ENCODE results near the gene CXCL13.
A peak's percentile ranks its signal among the peaks of the same experiment; 100 is the strongest.
"Not testable (repeated sequence)": the region's sequence is repeated elsewhere in the genome, so short reads cannot be mapped to it uniquely, and the experiment has no call there.

Gene CXCL13

GRCh38 chr4:77613267-77613666 is 7.6 kb downstream of the CXCL13 start:
- DNase-seq = no peak

- DNase-seq = no peak
Observed at GRCh38 chr4:77615153-77615552, 9.5 kb downstream of the CXCL13 start.

- no peak for DNase-seq
Observed at GRCh38 chr4:77617203-77617602, 11.6 kb downstream of the CXCL13 start.

GRCh38 chr4:77618383-77619241 is 13.0 kb downstream of the CXCL13 start:
- peak; percentile 57 for DNase-seq

GRCh38 chr4:77619408-77619807 is 13.8 kb downstream of the CXCL13 start:
- no peak for DNase-seq

- DNase-seq = no peak
Observed at GRCh38 chr4:77621254-77621653, 15.6 kb downstream of the CXCL13 start.

GRCh38 chr4:77623091-77623490 is 17.5 kb downstream of the CXCL13 start:
- no peak for DNase-seq

GRCh38 chr4:77624213-77624612 is 18.6 kb downstream of the CXCL13 start:
- no peak for DNase-seq

- DNase-seq = no peak
Observed at GRCh38 chr4:77625485-77625884, 19.9 kb downstream of the CXCL13 start.

- no peak for DNase-seq
Observed at GRCh38 chr4:77629885-77630284, 24.3 kb downstream of the CXCL13 start.

GRCh38 chr4:77631276-77631675 is 25.7 kb downstream of the CXCL13 start:
- no peak for DNase-seq

GRCh38 chr4:77634132-77634785 is 28.6 kb downstream of the CXCL13 start:
- DNase-seq = no peak

- DNase-seq = no peak
Observed at GRCh38 chr4:77635246-77635645, 29.6 kb downstream of the CXCL13 start.

- no peak for DNase-seq
Observed at GRCh38 chr4:77635876-77636275, 30.3 kb downstream of the CXCL13 start.

GRCh38 chr4:77636902-77637301 is 31.3 kb downstream of the CXCL13 start:
- no peak for DNase-seq

GRCh38 chr4:77644069-77644468 is 38.4 kb downstream of the CXCL13 start:
- DNase-seq = not testable (repeated sequence)

- no peak for DNase-seq
Observed at GRCh38 chr4:77650787-77651186, 45.2 kb downstream of the CXCL13 start.

- no peak for DNase-seq
Observed at GRCh38 chr4:77651820-77652219, 46.2 kb downstream of the CXCL13 start.

GRCh38 chr4:77652237-77652897 is 46.7 kb downstream of the CXCL13 start:
- no peak for DNase-seq

GRCh38 chr4:77653162-77653758 is 47.6 kb downstream of the CXCL13 start:
- DNase-seq = no peak

GRCh38 chr4:77660318-77660717 is 54.7 kb downstream of the CXCL13 start:
- DNase-seq = not testable (repeated sequence)

Data from activated CD8-positive, alpha-beta memory T cell treated with anti-CD3 and anti-CD28 coated beads, Interleukin-2, amount 50 U/mL, for 4 hours (primary cell).